Body of pancreas (tissue), 4 donors: ENCODE data around the gene HSD17B8.

ENCODE experiments used
- CTCF ChIP-seq, 7 experiments: fragments of 450-650 bp in 4 of 7; fragments of 200-600 bp in 3 of 7; sonication (generic) in 3 of 7; IDR thresholded peaks; one replicate each; pipeline ENCODE4 v1.5.1; 2016 to 2019; ENCODE audit warnings: antibody characterized with exemption in 7 of 7
- POLR2A ChIP-seq, 3 donors: fragments of 450-650 bp; IDR thresholded peaks; one replicate each; pipeline ENCODE4 v1.6.1; 2016; ENCODE audit warnings: antibody characterized with exemption in 3 of 3, mild to moderate bottlenecking in 2 of 3

GRCh38 chr6:33213166-33213988 lies 8.9 kb downstream of the HSD17B8 start:
- TF ChIP-seq CTCF (IDR thresholded peaks at IDR 0.05): no peak
- peak in 2 of 3 donors; percentile 19 to 44 for TF ChIP-seq POLR2A (IDR thresholded peaks at IDR 0.05)
